HepG2 (cell line): ENCODE measurements around the gene AQP12A. TPM values are rescaled to one million over a fixed set of nuclear protein-coding genes. Genes with fewer than 3 reads are reported as not detected.
"Not testable (repeated sequence)": the region's sequence is repeated elsewhere in the genome, so short reads cannot be mapped to it uniquely, and the experiment has no call there.

ENCODE experiments used
- ATAC-seq: fragments of 200-7000 bp; cut with Tn5 transposase; 3 replicates; pipeline ENCODE4 v1.9.1; 2020; ENCODE audit warnings: mild to moderate bottlenecking, moderate library complexity
- BruUV-seq: library from RNA; stranded (reverse); fragments of 400-500 nt; replicated peaks from 2 replicates; lab custom pipeline; 2021; lab: Mats Ljungman, UMichigan
- CTCF ChIA-PET: fragments of 300-600 bp; formaldehyde crosslinking; extraction: SDS; loops from one replicate; lab custom pipeline; 2021; ENCODE audit warnings: low total read pairs, inconsistent platforms, low intra/inter-chr PET ratio; lab: Yijun Ruan, JAX
- POLR2A ChIA-PET: fragments of 350-600 bp; sonication (Branson Sonifier 250); formaldehyde crosslinking; loops from one replicate; lab custom pipeline; 2020; ENCODE audit warnings: antibody characterized with exemption, inconsistent platforms; lab: Yijun Ruan, JAX
- DNase-seq: peaks from one replicate; pipeline ENCODE4 v3.0.0-alpha.2; 2015; ENCODE audit warnings: low spot score
- FAIRE-seq: peaks from 3 replicates; lab custom pipeline; 2011; peaks lifted over from hg19 to GRCh38; lab: Jason Lieb, UNC
- H2AFZ ChIP-seq: one replicate; pipeline ENCODE4 v1.6.1; 2011; ENCODE audit warnings: low read length, inconsistent platforms
- H3K27ac ChIP-seq: fragments of 300-600 bp; 3 replicates; pipeline ENCODE4 v1.8.0; 2011; ENCODE audit warnings: mixed run types, mild to moderate bottlenecking, mixed read lengths, low read length, inconsistent platforms; ENCODE audit not compliant: insufficient read depth; ENCODE audit errors: extremely low read length
- H3K27me3 ChIP-seq, 2 experiments: fragments of 200-600 bp in 1 of 2; 2 replicates in 1 of 2; 3 replicates in 1 of 2; pipeline versions ENCODE4 v1.6.0 to v1.8.0; 2011; ENCODE audit warnings: low read length in 2 of 2, mild to moderate bottlenecking in 2 of 2, moderate library complexity in 2 of 2, inconsistent platforms in 1 of 2; ENCODE audit not compliant: insufficient read depth in 2 of 2, control insufficient read depth in 1 of 2
- H3K36me3 ChIP-seq, 2 experiments: fragments of 200-600 bp in 1 of 2; replicated peaks in 1 of 2; 2 replicates in 1 of 2; 3 replicates in 1 of 2; pipeline versions ENCODE4 v1.5.1 to v1.8.0; 2011; ENCODE audit warnings: low read length in 2 of 2, inconsistent platforms in 1 of 2; ENCODE audit not compliant: insufficient read depth in 2 of 2, control insufficient read depth in 1 of 2
- H3K4me1 ChIP-seq: 2 replicates; pipeline ENCODE4 v1.5.1; 2012; ENCODE audit warnings: low read length, inconsistent platforms; ENCODE audit not compliant: insufficient read depth
- H3K4me2 ChIP-seq: 2 replicates; pipeline ENCODE4 v1.6.0; 2011; ENCODE audit warnings: low read depth, low read length, inconsistent platforms
- H3K4me3 ChIP-seq, 3 experiments: fragments of 200-600 bp in 1 of 3; sonication (generic), shearing (Covaris generic) in 1 of 3; replicated peaks in 1 of 3; 2 replicates each; pipeline ENCODE4 v1.5.1; 2011 to 2016; ENCODE audit warnings: low read length in 3 of 3, inconsistent platforms in 2 of 3, low read depth in 2 of 3, mild to moderate bottlenecking in 2 of 3, control low read depth in 1 of 3, mixed read lengths in 1 of 3; ENCODE audit not compliant: insufficient read depth in 1 of 3
- H3K79me2 ChIP-seq: one replicate; pipeline ENCODE4 v1.6.1; 2011; ENCODE audit warnings: low read length, inconsistent platforms; ENCODE audit not compliant: insufficient read depth
- H3K9ac ChIP-seq: 2 replicates; pipeline ENCODE4 v1.6.0; 2011; ENCODE audit warnings: mild to moderate bottlenecking, low read depth, low read length, inconsistent platforms; ENCODE audit not compliant: insufficient read depth
- H3K9me3 ChIP-seq: 2 replicates; pipeline ENCODE4 v1.5.1; 2012; ENCODE audit warnings: mild to moderate bottlenecking, low read length
- H4K20me1 ChIP-seq: 2 replicates; pipeline ENCODE4 v1.6.0; 2011; ENCODE audit warnings: inconsistent platforms, mild to moderate bottlenecking, low read length, moderate library complexity; ENCODE audit not compliant: insufficient read depth
- WGBS: methylation state at CpG from one replicate; pipeline ENCODE4 v1.1.6; 2017; ENCODE audit warnings: low lambda C conversion rate; 5-methylcytosine and 5-hydroxymethylcytosine counted together
- in situ Hi-C: cut with HindIII; loops from 2 replicates; pipeline ENCODE4 v1.10.0; 2017; ENCODE audit warnings: low pct_unique_long_range_greater_than_20kb; ENCODE audit not compliant: extremely low pct_ligation_motif_present
- intact Hi-C: fragments of 100-400 bp; cut with micrococcal nuclease; formaldehyde crosslinking; loops from one replicate; pipeline ENCODE4 v1.10.0; 2022; ENCODE audit not compliant: unreplicated experiment
- polyA plus RNA-seq, 8 experiments: library from polyadenylated mRNA; depleted of rRNA in 3 of 8; stranded (reverse) in 7 of 8; unstranded in 1 of 8; fragments of >200 nt; fragmentation: Illumina TruSeq in 4 of 8; extraction: Trizol in 4 of 8; gene quantifications; 2 replicates each; pipeline versions ENCODE4 v1.2.1 to v1.2.3, GENCODE V29; 2011 to 2016; ENCODE audit warnings: low read depth in 4 of 8, missing spikeins in 1 of 8, mixed read lengths in 1 of 8; ENCODE audit not compliant: insufficient read depth in 1 of 8
- total RNA-seq, 5 experiments: library from RNA; depleted of rRNA; stranded (reverse); fragments of >200 nt; fragmentation: Illumina TruSeq; extraction: Trizol; gene quantifications; 2 replicates each; pipeline ENCODE4 v1.2.3, GENCODE V29; 2016; ENCODE audit warnings: low read depth in 1 of 5

The AQP12A gene
- total and polyA plus RNA-seq, 2 of the 13 experiments (the other 11 are each of a cell fraction or from before 2014, with no cell fraction given), result not detected

DNA sequence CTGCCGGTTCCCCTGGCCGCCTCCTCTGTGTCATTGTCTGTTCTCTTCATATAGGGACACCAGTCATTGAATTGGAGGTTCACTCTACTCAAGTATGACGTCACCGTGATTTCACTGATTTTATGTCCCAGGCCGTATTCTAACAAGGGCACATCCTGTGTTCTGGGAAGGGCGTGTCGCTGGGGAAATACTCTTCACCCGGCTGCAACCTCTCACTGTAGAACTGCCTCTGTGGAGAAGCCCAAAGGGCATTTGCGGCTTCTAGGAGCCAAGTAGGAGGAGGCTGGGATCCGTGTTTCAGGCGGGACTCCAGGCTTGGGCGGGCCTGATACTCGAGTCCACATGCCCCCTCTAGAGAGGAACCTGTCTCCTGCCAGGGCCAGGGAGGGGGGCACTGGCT lies 4.8 kb downstream of the AQP12A start:
- not testable (repeated sequence) for FAIRE-seq, H3K9ac ChIP-seq

DNA sequence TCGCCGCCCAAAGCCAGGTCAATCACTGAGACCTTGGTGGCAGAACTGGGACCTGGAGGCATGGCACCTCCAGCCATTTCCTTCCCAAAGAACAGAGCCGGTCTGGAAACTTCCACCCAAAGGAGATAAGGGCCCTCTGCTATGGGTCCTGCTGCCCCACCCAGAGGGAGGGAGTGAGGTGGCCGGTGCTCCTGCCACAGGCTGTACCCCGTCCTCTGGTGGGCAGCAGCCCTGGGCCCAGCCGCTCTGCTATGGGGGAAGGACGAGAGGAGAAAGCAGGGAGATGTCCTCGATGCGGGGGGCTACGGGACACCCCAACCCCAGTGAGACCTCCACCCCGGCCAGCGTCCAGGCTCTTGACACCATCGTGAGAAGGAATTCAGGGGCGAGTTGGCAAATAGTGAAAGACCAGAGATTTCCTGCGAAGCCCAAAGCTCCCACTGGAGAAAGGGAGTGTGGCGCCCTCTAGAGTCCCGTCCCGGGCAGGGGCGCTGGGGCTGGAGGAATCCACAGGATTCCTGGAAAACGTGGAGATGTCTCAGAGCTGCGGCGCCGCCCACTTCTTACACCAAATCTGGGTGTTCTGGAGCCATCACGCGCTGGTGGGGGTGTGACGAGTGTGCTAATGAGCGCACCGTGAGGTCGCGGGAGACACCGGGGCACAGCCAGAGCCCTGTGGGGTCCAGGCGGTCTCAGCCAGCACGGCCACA lies 7.3 kb downstream of the AQP12A start:
- in situ Hi-C loops, H3K4me2 ChIP-seq, H3K36me3 ChIP-seq, BruUV-seq, DNase-seq, CTCF ChIA-PET, H4K20me1 ChIP-seq, H3K9ac ChIP-seq, POLR2A ChIA-PET, H3K4me1 ChIP-seq, H3K79me2 ChIP-seq, H3K27ac ChIP-seq, H3K4me3 ChIP-seq, H3K9me3 ChIP-seq, H2AFZ ChIP-seq, intact Hi-C loops: not testable (repeated sequence)
- WGBS, result 33% methylated on average over 5 of the region's 33 CpGs
- ATAC-seq, result peak; percentile 46
- H3K27me3 ChIP-seq, result peaks cover 19 to 37% of the 10 kb centered on the region in 2 experiments
- peak; percentile 56 for FAIRE-seq

More for the DNA sequence above, 4.8 kb downstream of the AQP12A start:
- ATAC-seq, BruUV-seq, DNase-seq, POLR2A ChIA-PET, CTCF ChIA-PET, H3K79me2 ChIP-seq, H3K27ac ChIP-seq, H3K4me2 ChIP-seq, H3K4me3 ChIP-seq, intact Hi-C loops, H2AFZ ChIP-seq, H3K4me1 ChIP-seq, H3K36me3 ChIP-seq, H4K20me1 ChIP-seq, in situ Hi-C loops, H3K9me3 ChIP-seq: not testable (repeated sequence)
- peaks cover 2 to 11% of the 10 kb centered on the region in 2 experiments; a peak in 4 of 5 replicates for H3K27me3 ChIP-seq
- no CpG with 5 or more reads among the region's 13 CpGs for whole genome bisulfite sequencing

DNA sequence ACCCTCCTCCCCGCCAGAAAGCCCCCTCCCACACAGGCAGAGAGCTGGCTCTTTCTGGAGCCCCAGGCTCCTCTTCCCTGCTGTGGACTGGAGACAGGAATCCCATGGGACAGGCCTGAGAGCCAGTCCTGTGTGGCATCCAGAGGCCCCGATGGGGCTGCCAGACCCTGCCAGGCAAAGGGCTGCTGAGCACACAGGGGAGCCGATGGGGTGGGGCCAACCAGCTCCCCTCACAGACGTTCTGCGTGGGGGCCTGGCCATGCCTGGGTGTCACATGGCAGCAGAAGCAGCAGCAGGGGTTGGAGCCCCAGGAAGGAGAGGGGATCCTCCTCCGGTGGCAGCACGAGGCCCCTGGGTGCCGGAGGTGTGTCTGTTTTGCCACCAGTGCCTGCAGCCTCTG lies 8.2 kb downstream of the AQP12A start:
- H3K9ac ChIP-seq, CTCF ChIA-PET, H3K27ac ChIP-seq, ATAC-seq, H3K79me2 ChIP-seq, H3K4me1 ChIP-seq, H2AFZ ChIP-seq, H3K9me3 ChIP-seq, H3K36me3 ChIP-seq, BruUV-seq, H3K4me2 ChIP-seq, H4K20me1 ChIP-seq, H3K4me3 ChIP-seq, DNase-seq, intact Hi-C loops, FAIRE-seq, POLR2A ChIA-PET: not testable (repeated sequence)
- WGBS, result 0% methylated on average over 4 of the region's 8 CpGs
- H3K27me3 ChIP-seq, result peaks cover 21 to 45% of the 10 kb centered on the region in 2 experiments
- in situ Hi-C loops, result loop anchor here (10.0 kb wide), 1 partner anchor 175 kb away; no protein-coding TSS in a partner anchor

GRCh38 chr2:240700616-240701015 lies 8.9 kb downstream of the AQP12A start:
- H2AFZ ChIP-seq, H3K27ac ChIP-seq, ATAC-seq, H3K4me2 ChIP-seq, POLR2A ChIA-PET, CTCF ChIA-PET, H4K20me1 ChIP-seq, H3K4me1 ChIP-seq, H3K36me3 ChIP-seq, intact Hi-C loops, H3K79me2 ChIP-seq, H3K9me3 ChIP-seq, FAIRE-seq, H3K9ac ChIP-seq, H3K4me3 ChIP-seq, BruUV-seq, DNase-seq: not testable (repeated sequence)
- in situ Hi-C loops, result loop anchor here (10.0 kb wide), 1 partner anchor 176 kb away; no protein-coding TSS in a partner anchor
- H3K27me3 ChIP-seq, result peaks cover 23 to 53% of the 10 kb centered on the region in 2 experiments
- WGBS, result 39% methylated on average over 14 of the region's 21 CpGs
